ENCODE results near the gene SRL. TPM values are rescaled to one million over a fixed set of nuclear protein-coding genes. Genes with fewer than 3 reads are reported as not detected.

SRL gene
- total and polyA plus RNA-seq, 4 donors, result 0.14 to 0.22 (median 0.17) TPM

- H3K4me3 ChIP-seq (ENCODE audit: low read depth in 1 of 3, low read length in 3 of 3), result no peak overlapping the region
- no peaks in the 10 kb centered on the region for H3K9me3 ChIP-seq (ENCODE audit: control insufficient read depth in 4 of 4, low read length in 3 of 4)
- H3K4me1 ChIP-seq (ENCODE audit: control insufficient read depth in 4 of 4, insufficient read depth in 4 of 4, low read length in 3 of 4), result peaks cover 0 to 3% (median 0%) of the 10 kb centered on the region in 4 donors
- no peak overlapping the region for H3K9ac ChIP-seq (ENCODE audit: low read depth in 1 of 2, low read length in 2 of 2)
- no peaks in the 10 kb centered on the region for H3K36me3 ChIP-seq (ENCODE audit: control insufficient read depth in 4 of 4, insufficient read depth in 3 of 4, low read depth in 1 of 4, low read length in 3 of 4)
- TF ChIP-seq GABPA (IDR thresholded peaks at IDR 0.05 in 1 of 2, conservative IDR thresholded peaks at IDR 0.05 in 1 of 2), result no peak
- no peak for TF ChIP-seq NR2F2 (IDR thresholded peaks at IDR 0.05)
- no peak for TF ChIP-seq HNF4A (conservative IDR thresholded peaks at IDR 0.05)
- TF ChIP-seq ZBTB33 (IDR thresholded peaks at IDR 0.05), result no peak
- no peak for TF ChIP-seq CTCF (IDR thresholded peaks at IDR 0.05; ENCODE audit: low read depth, low read length, missing input control)
- TF ChIP-seq HNF4G (IDR thresholded peaks at IDR 0.05), result no peak
- no peak for TF ChIP-seq ATF3 (IDR thresholded peaks at IDR 0.05)
- TF ChIP-seq EGR1 (IDR thresholded peaks at IDR 0.05; ENCODE audit: low read depth in 2 of 2), result no peak
- TF ChIP-seq RAD21 (IDR thresholded peaks at IDR 0.05), result no peak
- TF ChIP-seq FOXA1 (IDR thresholded peaks at IDR 0.05), result no peak
- no peak for TF ChIP-seq MAX (IDR thresholded peaks at IDR 0.05)
- TF ChIP-seq SP1 (IDR thresholded peaks at IDR 0.05), result no peak
- no peak for TF ChIP-seq JUND (IDR thresholded peaks at IDR 0.05)
- 87% methylated on average over 1 of the region's 1 CpG for WGBS
- H3K27me3 ChIP-seq (ENCODE audit: control insufficient read depth in 4 of 4, insufficient read depth in 4 of 4, low read length in 3 of 4), result no peaks in the 10 kb centered on the region
- DNase-seq (ENCODE audit: low spot score), result no peak
- no peak overlapping the region for H3K27ac ChIP-seq (ENCODE audit: low read depth in 1 of 2, low read length in 2 of 2)
These were observed 41.1 kb downstream of the SRL start for GRCh38 chr16:4200781-4201137.

GRCh38 chr16:4200000-4200780 is 41.7 kb downstream of the SRL start:
- no peaks in the 10 kb centered on the region for H3K36me3 ChIP-seq (ENCODE audit: control insufficient read depth in 4 of 4, insufficient read depth in 3 of 4, low read depth in 1 of 4, low read length in 3 of 4)
- H3K4me1 ChIP-seq (ENCODE audit: control insufficient read depth in 4 of 4, insufficient read depth in 4 of 4, low read length in 3 of 4), result peaks cover 0 to 3% (median 0%) of the 10 kb centered on the region in 4 donors
- no peaks in the 10 kb centered on the region for H3K9me3 ChIP-seq (ENCODE audit: control insufficient read depth in 4 of 4, low read length in 3 of 4)
- H3K4me3 ChIP-seq (ENCODE audit: low read depth in 1 of 3, low read length in 3 of 3), result no peak overlapping the region
- DNase-seq (ENCODE audit: low spot score), result peak; percentile 58
- no peaks in the 10 kb centered on the region for H3K27me3 ChIP-seq (ENCODE audit: control insufficient read depth in 4 of 4, insufficient read depth in 4 of 4, low read length in 3 of 4)
- WGBS, result 42% methylated on average over 15 of the region's 15 CpGs
- TF ChIP-seq RXRA (IDR thresholded peaks at IDR 0.05), result no peak
- peak; percentile 92 to 97 for TF ChIP-seq RAD21 (IDR thresholded peaks at IDR 0.05)
- TF ChIP-seq HNF4A (conservative IDR thresholded peaks at IDR 0.05), result no peak
- peak; percentile 76 for TF ChIP-seq CTCF (IDR thresholded peaks at IDR 0.05; ENCODE audit: low read depth, low read length, missing input control)
- TF ChIP-seq NR2F2 (IDR thresholded peaks at IDR 0.05), result no peak
- no peak overlapping the region for H3K9ac ChIP-seq (ENCODE audit: low read depth in 1 of 2, low read length in 2 of 2)
- H3K27ac ChIP-seq (ENCODE audit: low read depth in 1 of 2, low read length in 2 of 2), result no peak overlapping the region

All from liver (tissue), 9 donors.